ENCODE measurements around the gene DGKH. TPM values are rescaled to one million over a fixed set of nuclear protein-coding genes. Genes with fewer than 3 reads are reported as not detected.

The DGKH gene
- total RNA-seq, 4 donors from 2014 or later: 18.6 to 32.5 (median 19.6) TPM

- WGBS, 2 donors (ENCODE audit: low coverage in 1 of 2): 96% methylated on average over 4 to 5 of the region's 5 CpGs
- H3K9me3 ChIP-seq: no peaks in the 10 kb centered on the region
- peaks cover 0 to 46% (median 0%) of the 10 kb centered on the region in 3 donors for H3K4me1 ChIP-seq
- no peaks in the 10 kb centered on the region for H3K36me3 ChIP-seq
- no peak for ATAC-seq
- no peaks in the 10 kb centered on the region for H3K27me3 ChIP-seq
- H3K4me3 ChIP-seq: no peak overlapping the region
- no peak overlapping the region for H3K27ac ChIP-seq
- TF ChIP-seq EP300 (IDR thresholded peaks at IDR 0.05): no peak
- no peak for TF ChIP-seq POLR2A (IDR thresholded peaks at IDR 0.05)
- no peak for TF ChIP-seq POLR2AphosphoS5 (IDR thresholded peaks at IDR 0.05)
- no peak for TF ChIP-seq CTCF (IDR thresholded peaks at IDR 0.05)
These were observed 4.8 kb upstream of the DGKH start for GRCh38 chr13:42043676-42044075.

GRCh38 chr13:42046448-42046847 is 2.0 kb upstream of the DGKH start:
- Histone ChIP-seq H3K27me3 (no peaks in the 10 kb centered on the region), H3K9me3 (no peaks in the 10 kb centered on the region), H3K4me3 (no peak overlapping the region), H3K27ac (peak overlapping the region in 1 of 4 donors; percentile 95), H3K4me1 (peaks cover 0 to 50% (median 4%) of the 10 kb centered on the region in 3 donors), H3K36me3 (no peaks in the 10 kb centered on the region)
- ATAC-seq: no peak
- TF ChIP-seq POLR2A (IDR thresholded peaks at IDR 0.05): no peak
- TF ChIP-seq EP300 (IDR thresholded peaks at IDR 0.05): no peak
- no peak for TF ChIP-seq POLR2AphosphoS5 (IDR thresholded peaks at IDR 0.05)
- TF ChIP-seq CTCF (IDR thresholded peaks at IDR 0.05): no peak
- 82 to 92% methylated on average over 4 of the region's 4 CpGs for whole genome bisulfite sequencing, 2 donors (ENCODE audit: low coverage in 1 of 2)

- no peaks in the 10 kb centered on the region for H3K9me3 ChIP-seq
- peak; percentile 22 for ATAC-seq
- H3K4me1 ChIP-seq: peaks cover 0 to 44% (median 4%) of the 10 kb centered on the region in 3 donors
- H3K27me3 ChIP-seq: no peaks in the 10 kb centered on the region
- no peak for TF ChIP-seq EP300 (IDR thresholded peaks at IDR 0.05)
- TF ChIP-seq POLR2A (IDR thresholded peaks at IDR 0.05): peak; percentile 16 to 19
- TF ChIP-seq POLR2AphosphoS5 (IDR thresholded peaks at IDR 0.05): peak; percentile 36
- H3K27ac ChIP-seq: peak overlapping the region; percentile 67 to 95 (median 93)
- WGBS, 2 donors (ENCODE audit: low coverage in 1 of 2): 3% methylated on average over 11 of the region's 50 CpGs; no CpG with 5 or more reads in 1 of the 2 donors
- peak overlapping the region; percentile 96 to 98 for H3K4me3 ChIP-seq
- H3K36me3 ChIP-seq: no peaks in the 10 kb centered on the region
These were observed 697 bp upstream of the DGKH start for GRCh38 chr13:42047561-42048341.

- TF ChIP-seq EP300 (IDR thresholded peaks at IDR 0.05) (no peak), POLR2A (IDR thresholded peaks at IDR 0.05) (peak in 1 of 2 donors; percentile 40), CTCF (IDR thresholded peaks at IDR 0.05) (peak in 3 of 4 experiments; percentile 35 to 49 (median 47)), POLR2AphosphoS5 (IDR thresholded peaks at IDR 0.05) (peak; percentile 57)
- ATAC-seq: peak; percentile 89
- H3K36me3 ChIP-seq: no peaks in the 10 kb centered on the region
- H3K27me3 ChIP-seq: no peaks in the 10 kb centered on the region
- peak overlapping the region; percentile 96 to 98 for H3K4me3 ChIP-seq
- 0% methylated on average over 4 of the region's 91 CpGs; no CpG with 5 or more reads in 1 of the 2 donors for WGBS, 2 donors (ENCODE audit: low coverage in 1 of 2)
- H3K27ac ChIP-seq: peak overlapping the region; percentile 83 to 95 (median 93)
- peaks cover 0 to 39% (median 4%) of the 10 kb centered on the region in 3 donors for H3K4me1 ChIP-seq
- no peaks in the 10 kb centered on the region for H3K9me3 ChIP-seq
These were observed 421 bp downstream of the DGKH start for GRCh38 chr13:42048684-42049453.

- 4 to 50% methylated on average over 1 to 5 of the region's 11 CpGs for WGBS, 2 donors (ENCODE audit: low coverage in 1 of 2)
- TF ChIP-seq POLR2AphosphoS5 (IDR thresholded peaks at IDR 0.05): peak; percentile 60
- TF ChIP-seq EP300 (IDR thresholded peaks at IDR 0.05): no peak
- TF ChIP-seq CTCF (IDR thresholded peaks at IDR 0.05): peak in 1 of 4 experiments; percentile 8
- TF ChIP-seq POLR2A (IDR thresholded peaks at IDR 0.05): peak; percentile 30 to 49
- H3K4me1 ChIP-seq: peaks cover 0 to 44% (median 4%) of the 10 kb centered on the region in 3 donors
- ATAC-seq: no peak
- H3K27me3 ChIP-seq: no peaks in the 10 kb centered on the region
- H3K9me3 ChIP-seq: no peaks in the 10 kb centered on the region
- peak overlapping the region; percentile 96 to 98 for H3K4me3 ChIP-seq
- H3K27ac ChIP-seq: peak overlapping the region; percentile 83 to 95 (median 93)
- no peaks in the 10 kb centered on the region for H3K36me3 ChIP-seq
These were observed 986 bp downstream of the DGKH start for GRCh38 chr13:42049454-42049813.

Data from gastroesophageal sphincter (tissue), 4 donors.